SK-N-SH treated with all-trans-retinoic acid at 6 μM for 48 hours (cell line): ENCODE results near the gene TRAK1.
"Not testable (repeated sequence)": the region's sequence is repeated elsewhere in the genome, so short reads cannot be mapped to it uniquely, and the experiment has no call there.

Source experiments
- ATAC-seq: fragments of 200-7000 bp; cut with Tn5 transposase; 3 replicates; pipeline ENCODE4 v1.9.1; 2020; ENCODE audit warnings: mild to moderate bottlenecking, moderate library complexity
- ARNTL ChIP-seq: fragments of 450-650 bp; formaldehyde crosslinking; IDR thresholded peaks from 2 replicates; pipeline ENCODE4 v1.5.0; 2020; ENCODE audit warnings: low read depth, mild to moderate bottlenecking, moderate library complexity, borderline replicate concordance
- BACH2 ChIP-seq: fragments of 250-450 bp; sonication (Bioruptor Pico); IDR thresholded peaks from 2 replicates; pipeline ENCODE4 v1.9.0; 2021; ENCODE audit warnings: mild to moderate bottlenecking, borderline replicate concordance
- CSDC2 ChIP-seq: fragments of 250-450 bp; sonication (Bioruptor Pico); IDR thresholded peaks from 2 replicates; pipeline ENCODE4 v1.5.0; 2020; ENCODE audit warnings: mild to moderate bottlenecking, moderate library complexity
- ESRRG ChIP-seq: fragments of 250-450 bp; sonication (Bioruptor Pico); IDR thresholded peaks from 2 replicates; pipeline ENCODE4 v1.6.1; 2021; ENCODE audit warnings: mild to moderate bottlenecking
- GLIS3 ChIP-seq: fragments of 250-450 bp; sonication (Bioruptor Pico); IDR thresholded peaks from 2 replicates; pipeline ENCODE4 v1.5.0; 2020; ENCODE audit warnings: mild to moderate bottlenecking, moderate library complexity
- ISL1 ChIP-seq: fragments of 250-450 bp; sonication (Bioruptor Pico); IDR thresholded peaks from 2 replicates; pipeline ENCODE4 v2.1.2; 2022; ENCODE audit warnings: mild to moderate bottlenecking, moderate library complexity
- OSR1 ChIP-seq: fragments of 250-450 bp; sonication (Bioruptor Pico); IDR thresholded peaks from 2 replicates; pipeline ENCODE4 v1.8.0; 2022; ENCODE audit warnings: moderate library complexity, mild to moderate bottlenecking, inconsistent platforms
- PPARA ChIP-seq: fragments of 250-450 bp; sonication (Bioruptor Pico); IDR thresholded peaks from 2 replicates; pipeline ENCODE4 v1.5.0; 2020; ENCODE audit warnings: mild to moderate bottlenecking, borderline replicate concordance
- RARB ChIP-seq: fragments of 250-450 bp; sonication (Bioruptor Pico); IDR thresholded peaks from 2 replicates; pipeline ENCODE4 v1.8.0; 2021; ENCODE audit warnings: mild to moderate bottlenecking, moderate library complexity
- SNAI2 ChIP-seq: fragments of 250-450 bp; sonication (Bioruptor Pico); IDR thresholded peaks from 2 replicates; pipeline ENCODE4 v1.5.0; 2020; ENCODE audit warnings: mild to moderate bottlenecking, moderate library complexity
- TCF4 ChIP-seq: fragments of 250-450 bp; sonication (Bioruptor Pico); IDR thresholded peaks from 2 replicates; pipeline ENCODE4 v1.8.0; 2021; ENCODE audit warnings: mild to moderate bottlenecking, moderate library complexity, borderline replicate concordance
- TOX ChIP-seq: fragments of 250-450 bp; sonication (Bioruptor Pico); IDR thresholded peaks from 2 replicates; pipeline ENCODE4 v1.8.0; 2021; ENCODE audit warnings: mild to moderate bottlenecking, moderate library complexity, borderline replicate concordance
- ZC3H10 ChIP-seq: fragments of 250-450 bp; sonication (Bioruptor Pico); IDR thresholded peaks from 2 replicates; pipeline ENCODE4 v1.5.1; 2021; ENCODE audit warnings: mild to moderate bottlenecking, moderate library complexity
- ZFP3 ChIP-seq: fragments of 250-450 bp; sonication (Bioruptor Pico); IDR thresholded peaks from 2 replicates; pipeline ENCODE4 v1.5.0; 2020; ENCODE audit warnings: mild to moderate bottlenecking, moderate library complexity
- ZFP30 ChIP-seq: fragments of 450-650 bp; formaldehyde crosslinking; IDR thresholded peaks from 2 replicates; pipeline ENCODE4 v1.5.0; 2022; ENCODE audit warnings: mild to moderate bottlenecking, moderate library complexity
- ZNF70 ChIP-seq: fragments of 450-650 bp; formaldehyde crosslinking; IDR thresholded peaks from 2 replicates; pipeline ENCODE4 v1.5.0; 2020; ENCODE audit warnings: mild to moderate bottlenecking, moderate library complexity
- TF ChIP-seq, protein P1 (sequence below): fragments of 250-450 bp; sonication (Bioruptor Pico); IDR thresholded peaks from 2 replicates; pipeline ENCODE4 v1.5.1; 2020; ENCODE audit warnings: low read depth, mild to moderate bottlenecking, moderate library complexity
- TF ChIP-seq, protein P2 (sequence below): fragments of 250-450 bp; sonication (Bioruptor Pico); IDR thresholded peaks from 2 replicates; pipeline ENCODE4 v1.5.1; 2021; ENCODE audit warnings: mild to moderate bottlenecking, moderate library complexity
- TF ChIP-seq, protein P3 (sequence below): fragments of 250-450 bp; sonication (Bioruptor Pico); IDR thresholded peaks from 2 replicates; pipeline ENCODE4 v1.8.0; 2021; ENCODE audit warnings: low read depth, mild to moderate bottlenecking, moderate library complexity, borderline replicate concordance
- TF ChIP-seq, protein P4 (sequence below): fragments of 250-450 bp; sonication (Bioruptor Pico); IDR thresholded peaks from 2 replicates; pipeline ENCODE4 v1.5.0; 2020; ENCODE audit warnings: mild to moderate bottlenecking, moderate library complexity
- TF ChIP-seq, protein P5 (sequence below): fragments of 250-450 bp; sonication (Bioruptor Pico); IDR thresholded peaks from 2 replicates; pipeline ENCODE4 v1.8.0; 2020; ENCODE audit warnings: mild to moderate bottlenecking, moderate library complexity, borderline replicate concordance

Gene TRAK1

DNA sequence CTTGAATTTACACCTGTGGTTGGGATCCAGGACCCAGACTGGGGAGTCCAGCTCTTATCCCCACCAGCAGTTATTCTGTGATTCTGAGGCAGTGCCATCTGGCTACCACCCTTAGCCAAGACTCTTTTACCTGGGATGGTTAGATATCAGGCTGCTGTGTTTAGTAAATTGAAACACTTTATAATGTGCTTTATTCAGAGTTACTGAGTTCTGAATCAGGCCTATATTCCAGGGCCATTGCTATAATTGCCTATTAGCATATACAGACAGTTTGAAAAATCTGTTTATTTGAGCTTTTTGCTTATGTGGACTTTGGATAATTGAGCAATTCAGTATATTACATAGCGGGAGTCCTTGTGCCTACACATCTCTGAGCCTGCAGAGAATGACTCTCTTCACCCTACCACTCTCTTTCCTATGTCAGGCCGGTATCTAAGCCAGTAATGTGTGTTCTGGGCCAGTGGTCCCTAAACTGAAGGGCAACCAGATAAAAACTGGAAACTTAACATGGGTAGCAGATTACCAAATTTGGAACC lies 45.4 kb upstream of the TRAK1 start:
- no peak for ATAC-seq
- no peak for TF ChIP-seq TOX (CRISPR knock-in tag)
- TF ChIP-seq, protein P1, sequence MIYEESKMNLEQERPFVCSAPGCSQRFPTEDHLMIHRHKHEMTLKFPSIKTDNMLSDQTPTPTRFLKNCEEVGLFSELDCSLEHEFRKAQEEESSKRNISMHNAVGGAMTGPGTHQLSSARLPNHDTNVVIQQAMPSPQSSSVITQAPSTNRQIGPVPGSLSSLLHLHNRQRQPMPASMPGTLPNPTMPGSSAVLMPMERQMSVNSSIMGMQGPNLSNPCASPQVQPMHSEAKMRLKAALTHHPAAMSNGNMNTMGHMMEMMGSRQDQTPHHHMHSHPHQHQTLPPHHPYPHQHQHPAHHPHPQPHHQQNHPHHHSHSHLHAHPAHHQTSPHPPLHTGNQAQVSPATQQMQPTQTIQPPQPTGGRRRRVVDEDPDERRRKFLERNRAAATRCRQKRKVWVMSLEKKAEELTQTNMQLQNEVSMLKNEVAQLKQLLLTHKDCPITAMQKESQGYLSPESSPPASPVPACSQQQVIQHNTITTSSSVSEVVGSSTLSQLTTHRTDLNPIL (CRISPR knock-in tag): no peak
- no peak for TF ChIP-seq ISL1 (CRISPR knock-in tag)
- no peak for TF ChIP-seq RARB (CRISPR knock-in tag)
- TF ChIP-seq ZFP3: no peak
- TF ChIP-seq ZC3H10 (CRISPR knock-in tag): no peak
- TF ChIP-seq TCF4 (CRISPR knock-in tag): no peak
- TF ChIP-seq, protein P2, sequence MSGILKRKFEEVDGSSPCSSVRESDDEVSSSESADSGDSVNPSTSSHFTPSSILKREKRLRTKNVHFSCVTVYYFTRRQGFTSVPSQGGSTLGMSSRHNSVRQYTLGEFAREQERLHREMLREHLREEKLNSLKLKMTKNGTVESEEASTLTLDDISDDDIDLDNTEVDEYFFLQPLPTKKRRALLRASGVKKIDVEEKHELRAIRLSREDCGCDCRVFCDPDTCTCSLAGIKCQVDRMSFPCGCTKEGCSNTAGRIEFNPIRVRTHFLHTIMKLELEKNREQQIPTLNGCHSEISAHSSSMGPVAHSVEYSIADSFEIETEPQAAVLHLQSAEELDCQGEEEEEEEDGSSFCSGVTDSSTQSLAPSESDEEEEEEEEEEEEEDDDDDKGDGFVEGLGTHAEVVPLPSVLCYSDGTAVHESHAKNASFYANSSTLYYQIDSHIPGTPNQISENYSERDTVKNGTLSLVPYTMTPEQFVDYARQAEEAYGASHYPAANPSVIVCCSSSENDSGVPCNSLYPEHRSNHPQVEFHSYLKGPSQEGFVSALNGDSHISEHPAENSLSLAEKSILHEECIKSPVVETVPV (CRISPR knock-in tag): no peak
- TF ChIP-seq GLIS3: no peak
- TF ChIP-seq, protein P3, sequence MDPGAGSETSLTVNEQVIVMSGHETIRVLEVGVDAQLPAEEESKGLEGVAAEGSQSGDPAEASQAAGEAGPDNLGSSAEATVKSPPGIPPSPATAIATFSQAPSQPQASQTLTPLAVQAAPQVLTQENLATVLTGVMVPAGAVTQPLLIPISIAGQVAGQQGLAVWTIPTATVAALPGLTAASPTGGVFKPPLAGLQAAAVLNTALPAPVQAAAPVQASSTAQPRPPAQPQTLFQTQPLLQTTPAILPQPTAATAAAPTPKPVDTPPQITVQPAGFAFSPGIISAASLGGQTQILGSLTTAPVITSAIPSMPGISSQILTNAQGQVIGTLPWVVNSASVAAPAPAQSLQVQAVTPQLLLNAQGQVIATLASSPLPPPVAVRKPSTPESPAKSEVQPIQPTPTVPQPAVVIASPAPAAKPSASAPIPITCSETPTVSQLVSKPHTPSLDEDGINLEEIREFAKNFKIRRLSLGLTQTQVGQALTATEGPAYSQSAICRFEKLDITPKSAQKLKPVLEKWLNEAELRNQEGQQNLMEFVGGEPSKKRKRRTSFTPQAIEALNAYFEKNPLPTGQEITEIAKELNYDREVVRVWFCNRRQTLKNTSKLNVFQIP: no peak
- no peak for TF ChIP-seq ARNTL (CRISPR knock-in tag)

DNA sequence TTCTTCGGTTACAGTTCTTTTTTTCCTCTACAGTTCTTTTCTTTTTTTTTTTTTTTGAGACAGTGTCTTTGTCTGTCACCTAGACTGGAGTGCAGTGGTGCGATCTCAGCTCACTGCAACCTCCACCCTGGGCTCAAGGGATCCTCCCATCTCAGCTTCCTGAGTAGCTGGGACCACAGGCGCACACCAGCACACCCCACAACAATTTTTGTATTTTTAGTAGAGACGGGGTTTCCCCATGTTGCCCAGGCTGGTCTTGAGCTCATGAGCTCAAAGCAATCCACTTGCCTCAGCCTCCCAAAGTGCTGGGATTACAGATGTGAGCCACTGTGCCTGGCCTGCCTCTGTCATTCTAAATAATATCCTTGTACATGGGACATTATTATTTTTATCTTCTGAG lies 42.6 kb upstream of the TRAK1 start:
- not testable (repeated sequence) for ATAC-seq

DNA sequence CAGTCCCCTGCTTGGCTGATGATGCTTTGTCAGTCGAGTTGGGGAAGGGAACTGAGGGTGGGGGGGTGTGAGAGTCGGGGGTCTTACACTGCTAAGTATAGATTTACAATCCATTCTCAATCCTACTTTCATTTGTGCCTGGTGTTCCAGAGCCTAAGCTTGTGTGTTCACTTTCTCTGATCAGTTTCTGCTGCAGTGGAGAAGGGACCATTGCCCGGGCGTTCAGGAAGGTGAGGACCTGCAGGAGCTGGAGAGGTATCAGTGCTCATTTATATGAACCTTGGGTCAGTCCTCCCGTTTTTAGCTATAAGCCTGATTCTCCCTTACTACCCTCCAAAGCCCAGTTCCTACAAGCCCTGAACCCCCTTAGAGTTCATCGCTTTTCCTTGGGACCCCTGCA lies 41.0 kb upstream of the TRAK1 start:
- ATAC-seq: no peak
- no peak for TF ChIP-seq ESRRG (CRISPR knock-in tag)
- TF ChIP-seq, protein P3: no peak
- TF ChIP-seq, all 23 proteins: peak for 0

DNA sequence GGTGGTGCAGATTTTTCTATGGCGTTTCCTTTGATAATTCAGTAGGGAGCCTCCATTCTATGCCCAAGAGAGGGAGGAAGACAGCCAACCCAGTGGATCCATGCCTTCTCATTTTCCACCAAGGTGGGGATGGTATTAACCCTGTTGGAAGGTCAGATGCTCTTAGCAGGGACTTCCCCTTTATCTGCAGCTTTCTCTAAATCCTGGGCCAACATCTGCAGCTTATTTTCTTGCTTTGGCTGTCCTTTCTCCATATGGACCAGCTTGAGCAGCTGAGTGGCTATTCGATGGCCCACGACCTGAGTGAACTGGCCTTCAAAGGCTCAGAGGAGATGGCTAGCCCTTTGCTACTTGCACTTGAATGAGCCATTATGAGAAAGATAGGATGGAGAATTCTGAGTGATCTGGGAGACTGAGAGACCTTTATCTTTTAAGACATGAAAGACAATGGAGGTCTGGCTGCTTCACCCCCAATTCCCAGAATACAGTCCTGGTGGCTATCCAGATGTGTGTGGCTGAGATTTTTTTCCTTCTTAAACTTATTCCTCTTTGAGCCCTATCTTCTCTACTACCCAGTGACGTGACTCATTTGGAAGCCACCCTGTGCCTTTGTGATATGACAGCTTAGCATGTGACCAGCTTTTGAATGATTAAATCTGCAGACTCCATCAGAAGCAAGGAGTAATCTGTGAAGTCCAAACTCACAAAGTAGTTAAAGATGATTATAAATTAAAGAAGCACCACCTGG lies 39.6 kb upstream of the TRAK1 start:
- no peak for ATAC-seq
- TF ChIP-seq, protein P3: no peak
- TF ChIP-seq ZNF70 (no peak), CSDC2 (CRISPR knock-in tag) (no peak), RARB (CRISPR knock-in tag) (no peak), ARNTL (CRISPR knock-in tag) (no peak), TOX (CRISPR knock-in tag) (no peak), BACH2 (CRISPR knock-in tag) (no peak), ISL1 (CRISPR knock-in tag) (no peak), ZFP30 (CRISPR knock-in tag) (no peak), GLIS3 (no peak), PPARA (CRISPR knock-in tag) (no peak), SNAI2 (CRISPR knock-in tag) (no peak), ESRRG (CRISPR knock-in tag) (no peak), TCF4 (CRISPR knock-in tag) (no peak), OSR1 (CRISPR knock-in tag) (no peak)
- TF ChIP-seq, protein P4, sequence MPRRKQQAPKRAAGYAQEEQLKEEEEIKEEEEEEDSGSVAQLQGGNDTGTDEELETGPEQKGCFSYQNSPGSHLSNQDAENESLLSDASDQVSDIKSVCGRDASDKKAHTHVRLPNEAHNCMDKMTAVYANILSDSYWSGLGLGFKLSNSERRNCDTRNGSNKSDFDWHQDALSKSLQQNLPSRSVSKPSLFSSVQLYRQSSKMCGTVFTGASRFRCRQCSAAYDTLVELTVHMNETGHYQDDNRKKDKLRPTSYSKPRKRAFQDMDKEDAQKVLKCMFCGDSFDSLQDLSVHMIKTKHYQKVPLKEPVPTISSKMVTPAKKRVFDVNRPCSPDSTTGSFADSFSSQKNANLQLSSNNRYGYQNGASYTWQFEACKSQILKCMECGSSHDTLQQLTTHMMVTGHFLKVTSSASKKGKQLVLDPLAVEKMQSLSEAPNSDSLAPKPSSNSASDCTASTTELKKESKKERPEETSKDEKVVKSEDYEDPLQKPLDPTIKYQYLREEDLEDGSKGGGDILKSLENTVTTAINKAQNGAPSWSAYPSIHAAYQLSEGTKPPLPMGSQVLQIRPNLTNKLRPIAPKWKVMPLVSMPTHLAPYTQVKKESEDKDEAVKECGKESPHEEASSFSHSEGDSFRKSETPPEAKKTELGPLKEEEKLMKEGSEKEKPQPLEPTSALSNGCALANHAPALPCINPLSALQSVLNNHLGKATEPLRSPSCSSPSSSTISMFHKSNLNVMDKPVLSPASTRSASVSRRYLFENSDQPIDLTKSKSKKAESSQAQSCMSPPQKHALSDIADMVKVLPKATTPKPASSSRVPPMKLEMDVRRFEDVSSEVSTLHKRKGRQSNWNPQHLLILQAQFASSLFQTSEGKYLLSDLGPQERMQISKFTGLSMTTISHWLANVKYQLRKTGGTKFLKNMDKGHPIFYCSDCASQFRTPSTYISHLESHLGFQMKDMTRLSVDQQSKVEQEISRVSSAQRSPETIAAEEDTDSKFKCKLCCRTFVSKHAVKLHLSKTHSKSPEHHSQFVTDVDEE (CRISPR knock-in tag): no peak
- TF ChIP-seq, protein P5, sequence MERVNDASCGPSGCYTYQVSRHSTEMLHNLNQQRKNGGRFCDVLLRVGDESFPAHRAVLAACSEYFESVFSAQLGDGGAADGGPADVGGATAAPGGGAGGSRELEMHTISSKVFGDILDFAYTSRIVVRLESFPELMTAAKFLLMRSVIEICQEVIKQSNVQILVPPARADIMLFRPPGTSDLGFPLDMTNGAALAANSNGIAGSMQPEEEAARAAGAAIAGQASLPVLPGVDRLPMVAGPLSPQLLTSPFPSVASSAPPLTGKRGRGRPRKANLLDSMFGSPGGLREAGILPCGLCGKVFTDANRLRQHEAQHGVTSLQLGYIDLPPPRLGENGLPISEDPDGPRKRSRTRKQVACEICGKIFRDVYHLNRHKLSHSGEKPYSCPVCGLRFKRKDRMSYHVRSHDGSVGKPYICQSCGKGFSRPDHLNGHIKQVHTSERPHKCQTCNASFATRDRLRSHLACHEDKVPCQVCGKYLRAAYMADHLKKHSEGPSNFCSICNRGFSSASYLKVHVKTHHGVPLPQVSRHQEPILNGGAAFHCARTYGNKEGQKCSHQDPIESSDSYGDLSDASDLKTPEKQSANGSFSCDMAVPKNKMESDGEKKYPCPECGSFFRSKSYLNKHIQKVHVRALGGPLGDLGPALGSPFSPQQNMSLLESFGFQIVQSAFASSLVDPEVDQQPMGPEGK (CRISPR knock-in tag): no peak
